ENCODE results near the gene SPATA2.
"Not testable (repeated sequence)": the region's sequence is repeated elsewhere in the genome, so short reads cannot be mapped to it uniquely, and the experiment has no call there.

SPATA2 gene

GRCh38 chr20:49915380-49916145, at the start of gene SPATA2:
Gene SPATA2 (minus strand): TSS chr20:49915529. CDS start chr20:49908490, 7,039 bp downstream.
- Histone ChIP-seq H3K27me3 (ENCODE audit: insufficient read depth, low read length) (no peaks in the 10 kb centered on the region), H3K4me1 (ENCODE audit: control insufficient read depth, insufficient read depth, low read length, unreplicated experiment) (peaks cover 4% of the 10 kb centered on the region), H3K4me3 (ENCODE audit: low read depth, low read length) (peak within 1 kb of the TSS; percentile 80), H3K27ac (ENCODE audit: low read depth, low read length) (peak within 1 kb of the TSS; percentile 97), H2AFZ (ENCODE audit: low read length, unreplicated experiment) (peak within 1 kb of the TSS; percentile 73), H3K79me2 (ENCODE audit: control insufficient read depth, insufficient read depth, low read length, unreplicated experiment) (peaks cover 44% of the 10 kb centered on the region), H3K36me3 (ENCODE audit: insufficient read depth, low read length) (no peaks in the 10 kb centered on the region)

- Histone ChIP-seq H3K36me3 (ENCODE audit: insufficient read depth, low read length) (peaks cover 6% of the 10 kb centered on the region; the same call in 1 of the 2 replicates), H3K27me3 (ENCODE audit: insufficient read depth, low read length) (no peaks in the 10 kb centered on the region), H3K4me1 (ENCODE audit: control insufficient read depth, insufficient read depth, low read length, unreplicated experiment) (no peaks in the 10 kb centered on the region), H2AFZ (ENCODE audit: low read length, unreplicated experiment) (no peak overlapping the region), H3K79me2 (ENCODE audit: control insufficient read depth, insufficient read depth, low read length, unreplicated experiment) (no peaks in the 10 kb centered on the region), H3K4me3 (ENCODE audit: low read depth, low read length) (no peak overlapping the region), H3K27ac (ENCODE audit: low read depth, low read length) (no peak overlapping the region)
Observed at GRCh38 chr20:49961413-49961812, 46.1 kb upstream of the SPATA2 start.

GRCh38 chr20:49957089-49957938, 42.0 kb upstream of the SPATA2 start:
- not testable (repeated sequence) for H3K4me3 ChIP-seq (ENCODE audit: low read depth, low read length); H3K4me1 ChIP-seq (ENCODE audit: control insufficient read depth, insufficient read depth, low read length, unreplicated experiment); H3K79me2 ChIP-seq (ENCODE audit: control insufficient read depth, insufficient read depth, low read length, unreplicated experiment); H2AFZ ChIP-seq (ENCODE audit: low read length, unreplicated experiment); H3K27ac ChIP-seq (ENCODE audit: low read depth, low read length); H3K27me3 ChIP-seq (ENCODE audit: insufficient read depth, low read length)
- peaks cover 30% of the 10 kb centered on the region; the same call in 1 of the 2 replicates for H3K36me3 ChIP-seq (ENCODE audit: insufficient read depth, low read length)

DNA sequence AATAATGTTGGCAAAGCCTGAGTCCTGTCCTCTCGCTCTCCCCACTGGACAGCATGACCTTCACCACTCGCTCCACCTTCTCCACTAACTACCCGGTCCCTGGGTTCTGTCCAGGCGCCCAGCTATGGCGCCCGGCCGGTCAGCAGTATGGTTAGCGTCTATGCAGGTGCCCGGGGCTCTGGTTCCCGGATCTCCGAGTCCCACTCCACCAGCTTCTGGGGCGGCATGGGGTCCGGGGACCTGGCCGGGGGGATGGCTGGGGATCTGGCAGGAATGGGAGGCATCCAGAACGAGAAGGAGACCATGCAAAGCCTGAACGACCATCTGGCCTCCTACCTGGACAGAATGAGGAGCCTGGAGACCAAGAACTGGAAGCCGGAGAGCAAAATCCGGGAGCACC, 41.4 kb upstream of the SPATA2 start:
- Histone ChIP-seq H3K36me3 (ENCODE audit: insufficient read depth, low read length) (peaks cover 36% of the 10 kb centered on the region; the same call in 1 of the 2 replicates), H3K27ac (ENCODE audit: low read depth, low read length) (no peak overlapping the region), H3K27me3 (ENCODE audit: insufficient read depth, low read length) (no peaks in the 10 kb centered on the region), H3K79me2 (ENCODE audit: control insufficient read depth, insufficient read depth, low read length, unreplicated experiment) (peaks cover 9% of the 10 kb centered on the region), H3K4me1 (ENCODE audit: control insufficient read depth, insufficient read depth, low read length, unreplicated experiment) (peaks cover 5% of the 10 kb centered on the region), H2AFZ (ENCODE audit: low read length, unreplicated experiment) (no peak overlapping the region), H3K4me3 (ENCODE audit: low read depth, low read length) (no peak overlapping the region)

DNA sequence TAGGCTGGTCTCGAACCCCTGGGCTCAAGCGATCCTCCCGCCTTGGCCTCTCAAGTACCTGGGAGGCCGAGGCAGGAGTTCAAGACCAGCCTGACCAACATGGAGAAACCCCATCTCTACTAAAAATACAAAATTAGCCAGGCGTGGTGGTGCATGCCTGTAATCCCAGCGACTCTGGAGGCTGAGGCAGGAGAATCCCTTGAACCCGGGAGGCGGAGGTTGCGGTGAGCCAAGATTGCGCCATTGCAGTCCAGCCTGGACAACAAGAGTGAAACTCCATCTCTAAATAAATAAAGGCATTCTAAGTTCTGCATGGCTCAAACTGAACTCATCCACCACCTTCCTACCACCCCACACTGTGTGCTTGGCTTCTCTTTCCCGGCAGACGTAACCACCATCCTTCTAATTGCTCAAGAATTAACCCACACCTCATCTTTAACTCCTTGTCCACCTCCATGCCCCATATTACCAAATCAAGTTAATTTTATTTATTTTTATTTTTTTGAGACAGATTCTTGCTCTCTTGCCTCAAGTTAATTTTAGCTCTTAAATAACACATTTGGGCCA, 40.6 kb upstream of the SPATA2 start:
- peaks cover 36% of the 10 kb centered on the region; the same call in 1 of the 2 replicates for H3K36me3 ChIP-seq (ENCODE audit: insufficient read depth, low read length)
- not testable (repeated sequence) for H3K27ac ChIP-seq (ENCODE audit: low read depth, low read length); H3K79me2 ChIP-seq (ENCODE audit: control insufficient read depth, insufficient read depth, low read length, unreplicated experiment); H3K4me3 ChIP-seq (ENCODE audit: low read depth, low read length); H3K27me3 ChIP-seq (ENCODE audit: insufficient read depth, low read length); H2AFZ ChIP-seq (ENCODE audit: low read length, unreplicated experiment)
- peaks cover 11% of the 10 kb centered on the region for H3K4me1 ChIP-seq (ENCODE audit: control insufficient read depth, insufficient read depth, low read length, unreplicated experiment)

- no peak overlapping the region for H3K4me3 ChIP-seq (ENCODE audit: low read depth, low read length)
- no peak overlapping the region for H2AFZ ChIP-seq (ENCODE audit: low read length, unreplicated experiment)
- H3K27ac ChIP-seq (ENCODE audit: low read depth, low read length) = no peak overlapping the region
- H3K4me1 ChIP-seq (ENCODE audit: control insufficient read depth, insufficient read depth, low read length, unreplicated experiment) = peaks cover 18% of the 10 kb centered on the region
- H3K36me3 ChIP-seq (ENCODE audit: insufficient read depth, low read length) = peaks cover 40% of the 10 kb centered on the region; the same call in 1 of the 2 replicates
- H3K79me2 ChIP-seq (ENCODE audit: control insufficient read depth, insufficient read depth, low read length, unreplicated experiment) = peaks cover 9% of the 10 kb centered on the region
- H3K27me3 ChIP-seq (ENCODE audit: insufficient read depth, low read length) = no peaks in the 10 kb centered on the region
Observed at GRCh38 chr20:49955167-49955566, 39.8 kb upstream of the SPATA2 start.

DNA sequence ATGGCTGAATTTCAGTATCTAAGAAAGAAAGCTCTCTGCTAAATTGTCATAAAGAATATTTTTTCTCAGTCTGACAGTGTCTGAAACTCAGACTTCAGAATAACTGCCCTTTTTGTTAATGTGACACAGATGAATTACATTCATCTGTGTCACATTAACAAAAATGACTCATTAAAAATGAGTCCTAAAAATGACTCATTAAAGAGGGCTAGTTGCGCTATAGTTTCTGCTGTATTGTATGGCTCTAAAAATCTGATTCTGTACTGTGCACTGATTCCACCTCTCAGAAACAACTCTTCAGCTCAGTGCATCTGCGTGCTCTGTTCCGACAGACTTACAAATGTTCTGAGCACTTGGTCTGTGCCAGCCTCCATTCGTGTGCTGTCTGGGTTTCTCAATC, 35.8 kb upstream of the SPATA2 start:
- Histone ChIP-seq H3K79me2 (ENCODE audit: control insufficient read depth, insufficient read depth, low read length, unreplicated experiment) (peaks cover 14% of the 10 kb centered on the region), H3K36me3 (ENCODE audit: insufficient read depth, low read length) (peaks cover 41% of the 10 kb centered on the region), H2AFZ (ENCODE audit: low read length, unreplicated experiment) (no peak overlapping the region), H3K4me3 (ENCODE audit: low read depth, low read length) (peak overlapping the region; percentile 24; the same call in 1 of the 2 replicates), H3K27ac (ENCODE audit: low read depth, low read length) (peak overlapping the region; percentile 83), H3K4me1 (ENCODE audit: control insufficient read depth, insufficient read depth, low read length, unreplicated experiment) (peaks cover 32% of the 10 kb centered on the region), H3K27me3 (ENCODE audit: insufficient read depth, low read length) (no peaks in the 10 kb centered on the region)

DNA sequence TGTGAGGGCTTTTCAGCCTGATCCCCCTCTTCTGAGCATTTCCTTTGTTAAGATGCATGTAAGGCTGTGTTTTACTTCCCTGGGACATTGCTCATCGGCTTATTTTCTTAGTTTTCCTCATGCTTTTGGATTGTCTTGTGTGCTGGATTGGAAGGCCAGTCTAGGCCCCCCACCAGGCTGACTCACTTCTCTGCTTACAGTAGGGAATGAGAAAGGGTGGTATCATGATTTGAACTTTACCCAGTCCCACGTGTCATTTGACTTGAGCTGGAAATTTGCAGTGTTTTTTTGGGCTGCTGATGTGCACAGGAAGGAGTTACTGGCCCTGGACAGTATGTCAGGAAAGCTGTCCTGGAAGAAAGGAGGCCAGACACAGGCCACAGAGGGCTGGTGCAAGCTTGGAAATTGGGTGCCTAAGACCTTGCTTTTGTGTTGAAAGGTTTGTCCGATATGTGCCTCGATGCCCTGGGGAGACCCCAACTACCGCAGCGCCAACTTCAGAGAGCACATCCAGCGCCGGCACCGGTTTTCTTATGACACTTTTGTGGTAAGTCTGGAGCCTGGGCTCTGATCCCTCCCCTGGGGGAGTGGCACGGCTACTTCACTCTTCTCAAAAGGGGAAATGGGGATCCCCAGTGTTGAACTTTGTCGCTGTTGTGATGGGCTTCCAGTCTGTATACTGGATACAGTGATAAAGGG, 33.6 kb upstream of the SPATA2 start:
- Histone ChIP-seq H3K4me1 (ENCODE audit: control insufficient read depth, insufficient read depth, low read length, unreplicated experiment) (peaks cover 32% of the 10 kb centered on the region), H2AFZ (ENCODE audit: low read length, unreplicated experiment) (no peak overlapping the region), H3K4me3 (ENCODE audit: low read depth, low read length) (no peak overlapping the region), H3K27me3 (ENCODE audit: insufficient read depth, low read length) (no peaks in the 10 kb centered on the region), H3K27ac (ENCODE audit: low read depth, low read length) (peak overlapping the region; percentile 85), H3K36me3 (ENCODE audit: insufficient read depth, low read length) (peaks cover 41% of the 10 kb centered on the region), H3K79me2 (ENCODE audit: control insufficient read depth, insufficient read depth, low read length, unreplicated experiment) (peaks cover 30% of the 10 kb centered on the region)

DNA sequence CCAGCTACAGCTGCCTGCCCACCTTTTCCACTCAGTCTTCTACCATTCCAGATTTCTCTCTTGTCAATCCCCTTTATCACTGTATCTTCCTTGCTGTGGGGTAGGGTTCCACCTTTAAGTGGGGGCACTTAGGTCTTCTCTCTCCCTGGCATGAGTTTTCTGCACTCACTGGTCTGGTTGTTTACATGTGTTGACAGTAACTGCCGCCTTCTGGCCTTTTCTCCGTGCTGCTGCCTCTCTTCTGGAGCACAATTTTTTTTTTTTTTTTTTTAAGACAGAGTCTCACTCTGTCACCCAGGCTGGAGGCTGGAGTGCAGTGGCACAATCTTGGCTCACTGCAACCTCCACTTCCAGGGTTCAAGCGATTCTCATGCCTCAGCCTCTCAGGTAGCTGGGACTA, 32.8 kb upstream of the SPATA2 start:
- H2AFZ ChIP-seq (ENCODE audit: low read length, unreplicated experiment) = no peak overlapping the region
- H3K79me2 ChIP-seq (ENCODE audit: control insufficient read depth, insufficient read depth, low read length, unreplicated experiment) = peaks cover 35% of the 10 kb centered on the region
- H3K4me1 ChIP-seq (ENCODE audit: control insufficient read depth, insufficient read depth, low read length, unreplicated experiment) = peaks cover 32% of the 10 kb centered on the region
- H3K27ac ChIP-seq (ENCODE audit: low read depth, low read length) = peak overlapping the region; percentile 85
- H3K36me3 ChIP-seq (ENCODE audit: insufficient read depth, low read length) = peaks cover 36% of the 10 kb centered on the region
- H3K4me3 ChIP-seq (ENCODE audit: low read depth, low read length) = no peak overlapping the region
- no peaks in the 10 kb centered on the region for H3K27me3 ChIP-seq (ENCODE audit: insufficient read depth, low read length)
